ENCODE results near the gene HRCT1.

GRCh38 chr9:35939679-35940250, 33.8 kb downstream of the HRCT1 start:
- TF ChIP-seq CTCF (IDR thresholded peaks at IDR 0.05) = no peak
- no peak for TF ChIP-seq POLR2A (IDR thresholded peaks at IDR 0.05)

Data from thyroid gland (tissue), 4 donors.